ENCODE measurements around the gene OBSL1.

DNA sequence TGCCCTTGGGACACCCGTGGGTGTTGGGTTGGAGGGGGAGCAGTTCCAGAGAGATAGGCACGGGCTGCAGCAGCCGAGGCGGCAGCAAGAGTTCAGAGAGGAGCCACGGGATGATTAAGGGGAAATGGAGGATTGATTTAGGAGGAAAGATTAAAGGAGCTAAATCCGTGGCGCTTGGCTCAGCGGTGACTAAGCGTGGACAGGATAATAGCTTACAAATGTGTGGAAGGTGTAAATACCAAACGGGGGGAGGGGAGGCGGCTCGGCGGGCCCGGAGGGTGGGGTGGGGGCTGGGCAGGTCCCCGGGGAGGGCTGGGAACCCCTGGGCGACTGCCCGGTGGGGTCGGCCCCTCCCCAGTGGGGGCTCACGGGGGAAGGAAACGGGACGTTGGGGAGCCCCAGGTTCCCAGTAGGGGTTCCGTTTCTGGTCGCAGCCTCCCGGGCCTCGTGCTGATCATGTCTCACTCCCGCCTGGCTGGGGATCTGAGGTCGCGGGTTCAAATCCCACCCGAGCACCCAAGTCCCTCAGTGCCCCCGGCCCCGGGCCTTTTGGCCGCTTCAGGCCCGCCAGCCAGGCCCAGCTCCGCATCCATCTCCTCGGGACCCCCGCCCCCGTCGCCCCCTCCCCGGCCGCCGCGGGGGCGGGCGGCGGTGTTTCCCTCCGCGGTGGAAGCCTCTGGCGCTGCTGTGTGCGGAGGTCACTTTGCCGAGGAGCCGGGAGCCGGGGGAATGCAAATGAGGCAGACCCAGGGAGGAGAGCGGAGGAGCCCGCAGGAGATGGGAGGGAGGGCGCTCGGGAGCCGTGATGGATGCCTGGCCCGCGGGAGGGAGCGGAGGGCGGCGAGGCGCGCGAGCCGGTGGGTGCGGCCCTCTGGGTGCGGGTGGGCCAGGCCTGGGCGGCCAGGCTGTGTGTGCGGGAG, 49.0 kb downstream of the OBSL1 start:
- TF ChIP-seq, protein P1, sequence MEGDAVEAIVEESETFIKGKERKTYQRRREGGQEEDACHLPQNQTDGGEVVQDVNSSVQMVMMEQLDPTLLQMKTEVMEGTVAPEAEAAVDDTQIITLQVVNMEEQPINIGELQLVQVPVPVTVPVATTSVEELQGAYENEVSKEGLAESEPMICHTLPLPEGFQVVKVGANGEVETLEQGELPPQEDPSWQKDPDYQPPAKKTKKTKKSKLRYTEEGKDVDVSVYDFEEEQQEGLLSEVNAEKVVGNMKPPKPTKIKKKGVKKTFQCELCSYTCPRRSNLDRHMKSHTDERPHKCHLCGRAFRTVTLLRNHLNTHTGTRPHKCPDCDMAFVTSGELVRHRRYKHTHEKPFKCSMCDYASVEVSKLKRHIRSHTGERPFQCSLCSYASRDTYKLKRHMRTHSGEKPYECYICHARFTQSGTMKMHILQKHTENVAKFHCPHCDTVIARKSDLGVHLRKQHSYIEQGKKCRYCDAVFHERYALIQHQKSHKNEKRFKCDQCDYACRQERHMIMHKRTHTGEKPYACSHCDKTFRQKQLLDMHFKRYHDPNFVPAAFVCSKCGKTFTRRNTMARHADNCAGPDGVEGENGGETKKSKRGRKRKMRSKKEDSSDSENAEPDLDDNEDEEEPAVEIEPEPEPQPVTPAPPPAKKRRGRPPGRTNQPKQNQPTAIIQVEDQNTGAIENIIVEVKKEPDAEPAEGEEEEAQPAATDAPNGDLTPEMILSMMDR (IDR thresholded peaks at IDR 0.05), result no peak
- TF ChIP-seq EP300 (IDR thresholded peaks at IDR 0.05) (no peak), POLR2A (IDR thresholded peaks at IDR 0.05) (no peak)

Data from ovary (tissue), 3 donors.